Measurements from ENCODE around the gene CFL2. TPM values are rescaled to one million over a fixed set of nuclear protein-coding genes. Genes with fewer than 3 reads are reported as not detected.
A peak's percentile ranks its signal among the peaks of the same experiment; 100 is the strongest.

CFL2 gene
- total RNA-seq, 4 donors from 2014 or later, result 35.3 to 69.4 (median 67.4) TPM

DNA sequence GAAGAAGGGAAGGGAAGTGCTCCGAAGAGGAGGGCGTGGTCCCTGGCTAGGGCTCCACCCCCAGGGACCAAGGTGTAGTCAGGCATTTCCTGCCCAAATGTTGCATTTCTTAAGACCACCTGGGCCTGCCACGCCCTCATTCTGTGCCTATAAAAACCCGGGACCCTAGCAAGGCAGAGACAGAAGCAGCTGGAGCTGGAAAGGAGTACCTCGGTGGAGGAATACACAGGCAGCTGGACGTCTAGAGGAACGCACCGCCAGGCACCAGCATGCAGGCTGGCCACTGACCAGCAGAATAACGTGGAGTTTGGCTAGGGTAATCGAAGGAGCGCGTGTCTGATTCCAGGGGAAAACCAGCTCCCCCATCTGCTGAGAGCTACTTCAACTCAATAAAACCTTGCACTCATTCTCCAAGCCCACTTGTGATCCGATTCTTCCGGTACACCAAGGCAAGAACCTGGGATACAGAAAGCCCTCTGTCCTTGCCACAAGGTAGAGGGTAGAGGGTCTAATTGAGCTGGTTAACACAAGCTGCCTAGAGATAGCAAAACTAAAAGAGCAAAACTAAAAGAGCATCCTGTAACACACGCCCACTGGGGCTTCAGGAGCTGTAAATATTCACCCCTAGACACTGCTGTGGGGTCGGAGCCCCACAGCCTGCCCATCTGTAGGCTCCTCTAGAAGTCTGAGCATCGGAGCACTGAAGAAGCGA, 21.0 kb downstream of the CFL2 start:
- TF ChIP-seq, protein P1, sequence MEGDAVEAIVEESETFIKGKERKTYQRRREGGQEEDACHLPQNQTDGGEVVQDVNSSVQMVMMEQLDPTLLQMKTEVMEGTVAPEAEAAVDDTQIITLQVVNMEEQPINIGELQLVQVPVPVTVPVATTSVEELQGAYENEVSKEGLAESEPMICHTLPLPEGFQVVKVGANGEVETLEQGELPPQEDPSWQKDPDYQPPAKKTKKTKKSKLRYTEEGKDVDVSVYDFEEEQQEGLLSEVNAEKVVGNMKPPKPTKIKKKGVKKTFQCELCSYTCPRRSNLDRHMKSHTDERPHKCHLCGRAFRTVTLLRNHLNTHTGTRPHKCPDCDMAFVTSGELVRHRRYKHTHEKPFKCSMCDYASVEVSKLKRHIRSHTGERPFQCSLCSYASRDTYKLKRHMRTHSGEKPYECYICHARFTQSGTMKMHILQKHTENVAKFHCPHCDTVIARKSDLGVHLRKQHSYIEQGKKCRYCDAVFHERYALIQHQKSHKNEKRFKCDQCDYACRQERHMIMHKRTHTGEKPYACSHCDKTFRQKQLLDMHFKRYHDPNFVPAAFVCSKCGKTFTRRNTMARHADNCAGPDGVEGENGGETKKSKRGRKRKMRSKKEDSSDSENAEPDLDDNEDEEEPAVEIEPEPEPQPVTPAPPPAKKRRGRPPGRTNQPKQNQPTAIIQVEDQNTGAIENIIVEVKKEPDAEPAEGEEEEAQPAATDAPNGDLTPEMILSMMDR (IDR thresholded peaks at IDR 0.05), result no peak
- no peak for DNase-seq (ENCODE audit: low spot score)
- ATAC-seq (ENCODE audit: low FRiP score), result peak; percentile 61

DNA sequence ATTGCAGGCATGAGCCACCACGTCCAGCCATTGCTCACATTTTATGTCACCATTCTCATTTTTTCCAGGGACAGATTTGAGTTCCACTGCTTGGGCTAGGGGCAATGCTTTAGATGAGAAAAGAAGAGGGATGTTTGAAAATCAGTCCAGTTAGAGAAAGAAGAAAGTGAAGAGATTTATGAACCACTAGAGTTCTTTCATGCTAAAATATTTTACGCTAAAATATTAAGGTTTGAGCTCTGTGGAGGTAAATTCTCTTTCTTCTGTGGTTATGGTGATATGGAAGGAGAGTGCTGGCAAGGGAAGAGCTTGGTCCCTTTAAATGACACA, 21.5 kb downstream of the CFL2 start:
- ATAC-seq (ENCODE audit: low FRiP score) (no peak), DNase-seq (ENCODE audit: low spot score) (no peak)
- TF ChIP-seq, protein P1 (IDR thresholded peaks at IDR 0.05), result no peak

DNA sequence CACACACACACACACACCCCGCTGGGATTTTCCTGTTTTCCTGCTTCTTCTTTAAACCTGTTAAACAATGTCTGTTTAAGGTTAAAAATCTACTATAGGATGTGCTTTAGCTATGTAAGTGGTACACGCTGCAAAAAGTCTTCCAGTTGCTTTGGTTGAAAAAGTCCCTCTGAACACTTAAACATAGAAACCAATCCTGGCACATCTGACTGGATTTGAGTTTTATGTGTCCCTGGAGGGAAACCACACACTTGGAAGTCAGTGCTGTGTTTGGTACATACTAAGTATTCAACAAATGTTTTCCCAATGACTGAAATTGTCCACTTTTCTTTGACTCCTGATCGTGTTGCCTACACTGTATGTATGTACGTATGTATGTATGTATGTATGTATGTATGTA, 22.0 kb downstream of the CFL2 start:
- DNase-seq (ENCODE audit: low spot score), result no peak
- no peak for ATAC-seq (ENCODE audit: low FRiP score)
- TF ChIP-seq, protein P1 (IDR thresholded peaks at IDR 0.05), result no peak

DNA sequence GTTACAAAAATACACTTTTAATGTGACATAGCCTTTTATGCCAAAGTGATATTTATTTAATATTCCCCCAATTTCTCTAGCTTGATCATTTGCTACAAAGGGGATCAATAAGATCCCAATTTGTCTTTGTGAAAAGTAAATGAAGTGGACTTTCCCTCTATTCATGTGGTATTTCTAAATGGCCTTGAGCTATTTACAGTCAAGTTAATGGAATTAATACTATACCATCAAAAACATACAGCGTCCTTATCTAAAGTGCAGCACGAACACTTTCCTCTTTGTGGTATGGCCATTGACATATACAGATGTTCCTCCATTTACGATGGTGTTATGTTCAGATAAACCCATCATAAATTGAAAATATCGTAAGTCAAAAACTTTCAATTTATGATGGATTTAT, 23.2 kb downstream of the CFL2 start:
- TF ChIP-seq, protein P1 (IDR thresholded peaks at IDR 0.05), result no peak
- ATAC-seq (ENCODE audit: low FRiP score), result no peak

DNA sequence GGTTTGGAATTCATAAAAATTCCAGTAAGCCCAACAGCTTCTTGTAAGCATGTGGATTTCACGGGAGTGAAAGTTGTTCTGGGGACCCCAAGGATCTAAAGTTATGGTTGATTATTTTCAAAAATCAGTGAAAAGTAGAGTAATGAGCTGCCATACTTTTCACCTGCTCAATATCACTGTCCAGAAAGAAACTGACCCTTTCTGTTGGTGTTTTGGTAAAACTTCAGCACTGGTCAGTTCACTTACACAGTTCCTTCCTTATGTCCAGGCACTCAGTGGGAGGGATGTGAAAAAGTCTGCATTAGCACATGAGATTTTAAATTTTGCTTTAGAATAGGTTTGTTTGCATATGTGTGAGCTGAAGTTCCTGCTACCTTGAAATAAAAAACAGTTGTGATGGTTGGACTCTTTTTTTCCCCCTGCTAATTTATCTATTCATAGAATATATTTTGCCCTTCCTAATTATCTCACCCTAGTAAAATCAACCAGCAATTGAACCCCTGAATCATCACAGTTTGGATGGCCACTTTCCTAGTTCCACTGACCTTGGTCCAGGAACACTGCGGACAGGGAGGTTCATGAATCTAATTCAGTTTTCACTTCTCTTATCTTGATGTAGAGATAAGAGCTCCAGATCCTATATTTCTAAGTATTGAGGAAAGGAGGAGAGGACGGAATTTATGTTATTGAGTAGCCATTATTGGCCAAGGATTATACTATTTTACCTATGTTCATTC, 25.8 kb downstream of the CFL2 start:
- no peak for ATAC-seq (ENCODE audit: low FRiP score)
- TF ChIP-seq, protein P1 (IDR thresholded peaks at IDR 0.05), result no peak
- no peak for DNase-seq (ENCODE audit: low spot score)

More for the DNA sequence above, 23.2 kb downstream of the CFL2 start:
- no peak for DNase-seq (ENCODE audit: low spot score)

DNA sequence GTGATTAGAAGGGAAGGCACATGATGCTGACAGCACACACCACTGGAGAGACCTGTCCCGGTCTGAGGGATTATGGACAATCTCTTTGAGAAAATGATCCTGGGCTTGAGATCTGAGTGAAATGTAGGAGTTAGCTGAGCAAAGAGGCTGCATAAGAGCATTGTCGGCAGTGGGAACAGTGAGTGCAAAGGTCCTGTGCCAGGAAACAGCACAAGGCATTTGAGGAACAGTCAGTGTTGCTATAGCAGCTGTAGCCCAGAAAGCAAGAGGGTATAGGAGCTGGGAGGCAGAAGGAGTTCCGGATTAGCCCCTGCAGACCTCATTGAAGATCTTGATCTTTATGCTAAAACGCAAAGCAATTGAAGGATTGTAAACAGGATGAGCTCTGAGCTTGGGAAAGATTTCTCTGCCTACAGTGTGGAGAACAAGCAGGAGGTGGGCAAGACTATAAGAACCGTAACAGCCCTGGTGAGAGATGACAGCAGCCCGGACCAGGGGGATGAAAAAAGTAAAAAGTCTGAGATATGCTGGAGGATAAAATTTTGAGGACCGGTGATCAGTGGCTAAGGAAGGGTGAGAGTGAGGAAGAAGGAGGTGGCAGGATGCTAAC, 28.5 kb downstream of the CFL2 start:
- TF ChIP-seq, protein P1 (IDR thresholded peaks at IDR 0.05), result no peak
- DNase-seq (ENCODE audit: low spot score), result no peak
- no peak for ATAC-seq (ENCODE audit: low FRiP score)
